Right hindlimb (tissue), 1 donor: ENCODE results near the gene SMARCC2.

Experiments used
- DNase-seq: peaks from one replicate; pipeline ENCODE4 v3.0.0-alpha.2; 2018

SMARCC2 gene

DNA sequence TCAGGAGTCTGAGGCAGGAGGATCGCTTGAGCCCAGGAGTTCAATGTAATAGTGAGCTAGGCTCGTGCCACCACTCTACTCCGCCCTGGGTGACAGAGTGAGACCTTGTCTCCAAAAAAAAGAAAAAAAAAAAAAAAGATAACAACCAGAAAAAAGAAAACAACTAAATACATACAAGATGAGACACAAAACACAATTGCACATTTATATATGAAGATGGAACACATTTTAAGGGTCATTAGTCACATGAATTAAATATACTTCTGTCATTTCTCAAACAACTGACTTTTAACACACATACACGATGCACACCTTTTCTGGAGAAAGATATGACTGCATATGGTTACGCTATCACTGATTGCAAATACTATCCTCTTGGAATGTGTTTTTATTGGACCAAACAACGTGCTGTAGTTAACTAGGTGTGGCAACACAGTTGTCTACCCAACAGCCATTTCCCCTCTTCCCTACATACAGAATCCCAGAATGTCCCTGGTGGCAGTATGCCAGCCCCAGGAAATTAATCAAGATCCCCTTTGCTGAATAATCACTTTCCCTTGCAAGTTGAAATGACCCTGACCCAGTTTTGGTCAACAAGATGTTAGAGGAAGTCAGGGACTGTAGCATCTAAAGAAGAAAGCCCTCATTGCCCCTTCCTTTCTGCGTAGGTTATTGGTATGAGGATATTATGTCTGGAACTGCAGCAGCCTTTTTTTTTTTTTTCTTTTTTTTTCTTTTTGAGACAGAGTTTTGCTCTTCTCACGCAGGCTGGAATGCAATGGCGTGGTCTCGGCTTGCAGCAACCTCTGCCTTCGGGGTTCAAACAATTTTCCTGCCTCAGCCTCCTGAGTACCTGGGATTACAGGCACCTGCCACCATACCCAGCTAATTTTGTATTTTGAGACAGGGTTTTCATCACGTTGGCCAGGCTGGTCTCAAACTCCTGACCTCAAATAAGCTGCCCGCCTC, 42.5 kb downstream of the SMARCC2 start:
- DNase-seq = no peak

DNA sequence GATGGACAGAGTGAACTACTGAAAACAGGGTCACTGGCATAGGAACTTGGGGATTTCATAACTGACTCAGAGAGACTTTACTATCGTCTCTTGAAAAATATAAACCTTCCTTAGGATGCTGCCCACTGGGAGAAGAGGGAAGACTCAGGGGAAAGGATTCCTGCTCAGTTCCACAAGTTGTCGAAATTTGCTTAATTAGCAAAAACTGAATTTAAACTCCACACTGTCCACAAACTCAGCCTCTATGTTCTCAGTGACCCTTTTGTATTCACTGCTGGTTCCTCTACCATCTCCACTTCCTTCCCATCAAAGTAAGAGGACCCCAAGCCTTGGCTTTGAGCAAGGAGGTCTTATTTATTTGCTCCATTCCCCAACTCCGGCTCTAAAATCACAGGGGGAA, 44.1 kb downstream of the SMARCC2 start:
- no peak for DNase-seq

DNA sequence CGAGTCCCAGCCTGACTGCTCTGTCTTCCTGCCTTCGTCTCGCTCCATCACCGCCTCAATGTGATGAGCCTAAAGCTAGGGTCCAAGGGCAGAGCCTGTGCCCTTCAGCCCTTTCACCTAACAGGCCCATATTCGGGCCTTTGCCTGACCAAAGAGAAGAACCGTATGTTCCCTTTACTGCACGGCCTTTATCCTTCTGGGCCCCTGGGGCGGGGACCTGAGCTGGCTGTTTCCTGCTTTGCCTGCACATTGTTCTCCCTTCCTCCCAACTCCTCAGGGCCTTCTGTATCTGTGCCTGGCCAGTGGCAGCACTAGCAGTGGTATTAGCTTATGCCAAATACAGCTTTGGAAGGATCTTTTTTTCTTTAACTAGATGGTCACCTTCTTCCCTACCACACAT, 45.4 kb downstream of the SMARCC2 start:
- DNase-seq = no peak

DNA sequence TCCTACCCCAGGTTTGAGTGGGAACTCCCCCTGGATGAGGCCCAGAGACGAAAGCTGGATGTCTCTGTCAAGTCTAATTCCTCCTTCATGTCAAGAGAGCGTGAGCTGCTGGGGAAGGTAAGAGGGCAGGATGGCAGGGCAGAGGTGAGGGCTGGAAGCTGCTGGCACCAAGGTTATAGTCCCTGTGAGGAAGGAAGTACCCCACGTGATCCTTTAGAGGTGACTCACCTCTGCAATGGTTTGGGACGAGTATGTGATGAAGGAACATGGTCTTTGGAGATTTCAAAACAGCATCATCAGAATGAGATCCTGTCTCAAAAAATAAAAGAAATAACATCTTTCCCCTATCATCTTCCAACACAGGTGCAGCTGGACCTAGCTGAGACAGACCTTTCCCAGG, 46.1 kb downstream of the SMARCC2 start:
- DNase-seq = no peak

DNA sequence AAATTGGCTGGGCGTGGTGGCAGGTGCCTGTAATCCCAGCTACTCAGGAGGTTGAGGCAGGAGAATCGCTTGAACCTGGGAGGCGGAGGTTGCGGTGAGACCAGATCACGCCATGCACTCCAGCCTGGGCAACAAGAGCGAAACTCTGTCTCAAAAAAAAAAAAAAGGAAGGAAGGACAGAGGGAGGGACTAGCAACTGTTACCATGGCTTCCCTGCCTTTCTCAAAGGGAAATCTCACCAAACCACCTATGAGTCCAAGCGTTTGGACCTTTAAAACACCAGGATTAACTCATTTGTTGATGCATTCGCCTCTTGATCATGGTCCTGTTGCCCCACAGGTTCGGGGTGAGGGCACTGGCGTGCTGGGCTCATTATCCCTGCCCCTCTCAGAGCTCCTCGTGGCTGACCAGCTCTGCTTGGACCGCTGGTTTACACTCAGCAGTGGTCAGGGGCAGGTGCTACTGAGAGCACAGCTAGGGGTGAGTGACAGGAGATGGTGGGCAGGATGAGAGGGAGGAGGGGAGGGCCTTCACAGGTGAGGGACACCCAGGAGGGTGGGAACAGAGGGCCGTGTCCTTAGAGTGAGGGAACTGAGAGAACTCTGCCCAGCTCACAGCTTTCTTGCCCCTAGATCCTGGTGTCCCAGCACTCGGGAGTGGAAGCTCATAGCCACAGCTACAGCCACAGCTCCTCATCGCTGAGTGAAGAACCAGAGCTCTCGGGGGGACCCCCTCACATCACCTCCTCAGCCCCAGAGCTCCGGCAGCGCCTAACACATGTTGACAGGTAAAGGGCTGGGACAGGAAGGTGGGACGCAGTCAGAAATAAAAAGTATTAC, 47.1 kb downstream of the SMARCC2 start:
- DNase-seq = no peak

DNA sequence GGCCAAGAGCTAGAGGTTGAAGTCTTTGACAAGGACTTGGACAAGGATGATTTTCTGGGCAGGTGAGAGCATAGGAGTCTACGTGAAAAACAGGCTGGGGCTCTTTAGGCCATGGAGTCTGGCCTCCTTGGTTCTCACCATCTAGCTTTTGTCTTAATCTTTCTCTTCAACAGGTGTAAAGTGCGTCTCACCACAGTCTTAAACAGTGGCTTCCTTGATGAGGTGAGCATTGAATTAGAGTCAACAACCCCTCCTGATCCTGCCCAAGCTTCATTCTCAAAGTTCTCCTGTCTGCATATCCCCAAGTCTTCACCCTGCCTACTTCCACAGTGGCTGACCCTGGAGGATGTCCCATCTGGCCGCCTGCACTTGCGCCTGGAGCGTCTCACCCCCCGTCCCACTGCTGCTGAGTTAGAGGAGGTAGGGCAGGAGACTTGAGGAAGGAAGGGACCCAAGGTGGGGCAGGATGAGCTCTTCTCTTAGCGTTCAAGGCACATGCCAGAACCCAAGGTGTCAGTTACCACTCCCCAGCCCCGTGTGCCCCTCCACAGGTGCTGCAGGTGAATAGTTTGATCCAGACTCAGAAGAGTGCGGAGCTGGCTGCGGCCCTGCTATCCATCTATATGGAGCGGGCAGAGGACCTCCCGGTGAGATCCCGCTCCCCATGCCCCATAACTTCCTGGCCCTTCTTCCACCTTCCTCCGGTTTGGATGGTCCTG, 51.3 kb downstream of the SMARCC2 start:
- DNase-seq = no peak

DNA sequence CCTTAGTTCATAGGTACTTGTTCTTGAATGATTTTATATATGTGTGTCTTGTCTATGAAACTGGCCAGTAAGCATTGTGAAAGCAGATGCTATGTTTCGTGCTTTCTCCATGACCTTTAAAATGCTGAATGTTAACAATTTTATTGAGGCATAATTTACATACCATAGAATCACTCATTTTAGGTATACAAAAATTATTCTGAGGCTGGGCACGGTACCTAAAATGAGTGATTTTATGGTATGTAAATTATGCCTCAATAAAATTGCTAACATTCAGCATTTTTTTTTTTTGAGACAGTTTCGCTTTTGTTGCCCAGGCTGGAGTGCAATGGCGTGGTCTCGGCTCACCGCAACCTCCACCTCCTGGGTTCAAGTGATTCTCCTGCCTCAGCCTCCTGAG, 54.4 kb downstream of the SMARCC2 start:
- DNase-seq = no peak

DNA sequence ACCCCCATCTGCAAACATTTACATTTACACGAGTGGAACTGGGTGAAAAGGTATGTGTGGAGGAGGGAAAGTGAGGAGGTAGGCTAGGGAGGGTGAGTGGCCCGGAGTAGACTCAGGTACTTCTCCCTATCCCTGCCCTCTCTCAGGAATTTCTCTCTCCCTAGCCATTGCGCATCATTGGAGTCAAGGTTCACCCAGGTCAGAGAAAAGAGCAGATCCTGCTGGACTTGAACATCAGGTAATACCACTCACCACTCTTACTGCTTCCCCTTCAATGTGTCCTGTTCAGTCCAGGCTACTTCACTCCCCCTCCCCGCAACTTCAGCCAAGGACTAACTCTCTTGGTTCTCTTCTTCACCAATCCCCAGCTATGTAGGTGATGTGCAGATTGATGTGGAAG, 58.4 kb downstream of the SMARCC2 start:
- DNase-seq = no peak

DNA sequence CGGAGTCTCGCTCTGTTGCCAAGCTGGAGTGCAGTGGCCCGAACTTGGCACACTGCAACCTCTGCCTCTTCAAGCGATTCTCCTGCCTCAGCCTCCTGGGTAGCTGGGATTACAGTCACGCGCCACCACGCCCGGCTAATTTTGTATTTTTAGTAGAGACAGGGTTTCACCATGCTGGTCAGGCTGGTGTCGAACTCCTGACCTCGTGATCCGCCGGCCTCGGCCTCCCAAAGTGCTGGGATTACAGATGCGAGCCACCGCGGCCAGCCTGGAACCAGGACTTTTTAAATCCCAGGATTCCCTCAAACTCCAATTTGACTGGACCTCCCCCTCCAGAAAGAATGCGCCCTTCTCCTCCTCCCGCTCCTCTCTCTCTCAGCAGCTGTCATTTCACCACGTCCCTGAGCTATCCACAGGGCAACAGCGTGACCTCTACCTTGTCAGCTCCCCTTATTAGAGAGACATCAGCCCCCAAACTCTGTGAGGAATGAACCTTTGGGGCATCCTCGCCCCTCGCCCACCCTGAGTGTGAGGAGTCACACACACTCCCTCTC, 59.3 kb downstream of the SMARCC2 start:
- DNase-seq = no peak

DNA sequence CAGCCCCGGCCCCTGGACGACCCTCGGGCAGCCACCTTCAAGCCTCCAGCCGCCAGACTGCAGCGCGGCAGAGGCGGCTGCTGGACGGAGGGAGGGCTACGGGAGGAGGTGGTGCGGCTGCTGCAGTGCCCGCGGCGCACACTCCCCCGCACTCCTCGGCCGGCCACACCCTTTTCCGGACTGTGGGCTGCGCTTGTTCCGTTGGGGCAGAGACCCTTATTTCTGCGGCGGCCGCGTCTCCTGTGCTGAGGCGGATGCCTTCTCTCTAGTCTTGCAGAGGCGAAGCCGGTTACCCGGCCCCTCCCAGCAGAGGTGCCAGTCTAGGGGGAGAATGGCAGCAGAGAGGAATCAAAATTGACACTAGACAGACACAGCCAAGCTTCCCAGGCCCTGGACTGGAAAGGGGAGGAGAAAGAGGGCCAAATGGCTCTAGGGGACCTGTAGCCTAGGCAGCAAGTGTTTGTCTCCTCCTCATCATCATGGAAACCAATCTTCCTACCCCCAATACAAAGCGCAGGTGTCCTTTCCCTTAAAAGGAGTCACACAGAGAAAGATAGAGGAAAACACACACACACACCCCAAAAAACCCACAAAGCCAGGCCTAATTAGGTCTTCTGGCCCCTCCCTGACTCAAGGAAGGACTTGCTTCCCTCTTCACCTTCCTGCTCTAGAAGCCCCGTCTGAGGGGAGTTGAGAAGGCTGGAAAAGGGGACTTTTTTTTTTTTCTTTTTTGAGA, 59.9 kb downstream of the SMARCC2 start:
- DNase-seq = peak; percentile 73

DNA sequence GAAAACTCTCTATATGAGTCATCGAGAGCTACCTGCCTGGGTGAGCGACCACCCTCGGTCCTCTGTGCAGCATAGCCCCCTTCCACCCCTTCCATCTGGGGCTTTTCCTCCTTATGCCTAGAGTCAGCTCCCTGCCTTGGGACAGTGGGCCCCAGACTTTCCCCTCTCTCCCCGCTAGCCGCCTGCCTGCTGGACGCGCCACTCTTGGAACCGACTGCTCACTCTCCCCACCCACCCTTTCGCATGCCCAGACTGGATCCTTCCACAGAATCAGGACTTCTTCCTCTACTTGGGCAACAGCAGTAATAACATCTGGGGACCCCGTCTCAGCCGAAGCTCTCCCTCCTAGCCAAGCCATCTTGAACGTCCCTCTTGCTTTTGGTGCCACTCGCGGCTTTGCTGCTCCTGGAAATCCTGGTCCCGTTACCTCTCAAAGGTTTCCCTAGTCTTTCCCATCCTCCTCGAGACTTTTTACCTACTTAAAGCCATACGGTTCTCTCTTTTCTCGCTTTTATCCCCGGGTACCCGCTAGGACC, 60.5 kb downstream of the SMARCC2 start:
- DNase-seq = peak; percentile 56

DNA sequence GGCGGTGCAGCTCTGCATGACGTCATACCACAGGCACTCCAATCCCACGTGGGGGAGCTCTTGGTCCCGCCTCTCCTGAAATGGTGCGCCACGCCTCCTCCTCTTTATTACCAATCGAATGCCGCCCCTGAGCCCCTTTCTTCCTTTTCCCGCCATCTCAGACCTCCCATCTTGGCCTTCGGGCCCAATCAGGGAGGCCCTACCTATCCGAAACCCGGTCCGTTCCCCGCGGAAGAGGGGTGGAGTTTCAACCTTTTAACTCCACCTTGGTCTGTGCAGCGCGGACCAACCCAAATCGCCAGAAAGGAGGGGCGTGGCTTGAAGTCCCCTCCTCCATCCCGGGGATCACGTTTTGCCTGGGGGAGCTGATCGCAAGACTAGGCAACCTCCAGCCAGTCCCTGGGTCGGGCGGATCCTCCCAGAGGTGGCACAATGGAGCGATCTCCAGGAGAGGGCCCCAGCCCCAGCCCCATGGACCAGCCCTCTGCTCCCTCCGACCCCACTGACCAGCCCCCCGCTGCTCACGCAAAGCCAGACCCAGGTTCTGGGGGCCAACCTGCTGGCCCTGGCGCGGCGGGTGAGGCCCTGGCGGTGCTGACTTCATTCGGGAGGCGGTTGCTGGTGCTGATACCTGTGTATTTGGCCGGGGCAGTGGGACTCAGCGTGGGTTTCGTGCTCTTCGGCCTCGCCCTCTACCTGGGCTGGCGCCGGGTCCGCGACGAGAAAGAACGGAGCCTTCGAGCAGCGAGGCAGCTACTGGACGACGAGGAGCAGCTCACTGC, 61.2 kb downstream of the SMARCC2 start, which contains the start of gene ESYT1:
ESYT1 (plus strand) TSS at position 380 of the 782 bp plus-strand sequence; CDS start at position 433, 53 bp downstream.
- DNase-seq = peak; percentile 99

DNA sequence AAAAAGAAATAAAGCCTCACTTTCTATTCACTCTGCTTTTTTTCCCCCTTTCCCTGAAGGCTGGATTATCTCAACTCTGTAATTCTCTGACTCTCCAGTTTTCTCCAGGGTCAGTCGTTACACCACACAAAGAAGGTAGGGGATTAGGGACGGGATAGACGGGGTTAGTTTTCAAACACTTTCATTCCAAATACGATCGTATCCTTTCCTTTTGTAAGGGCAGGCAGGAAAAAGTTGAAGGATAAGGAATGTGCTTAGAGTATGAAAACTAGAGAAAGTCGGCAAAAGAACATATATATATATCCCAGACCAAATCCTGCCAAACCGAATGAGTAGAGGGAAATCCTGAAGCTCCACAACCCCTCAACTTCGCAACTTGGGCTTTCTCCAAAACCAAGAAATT, 61.8 kb downstream of the SMARCC2 start:
- DNase-seq = no peak

DNA sequence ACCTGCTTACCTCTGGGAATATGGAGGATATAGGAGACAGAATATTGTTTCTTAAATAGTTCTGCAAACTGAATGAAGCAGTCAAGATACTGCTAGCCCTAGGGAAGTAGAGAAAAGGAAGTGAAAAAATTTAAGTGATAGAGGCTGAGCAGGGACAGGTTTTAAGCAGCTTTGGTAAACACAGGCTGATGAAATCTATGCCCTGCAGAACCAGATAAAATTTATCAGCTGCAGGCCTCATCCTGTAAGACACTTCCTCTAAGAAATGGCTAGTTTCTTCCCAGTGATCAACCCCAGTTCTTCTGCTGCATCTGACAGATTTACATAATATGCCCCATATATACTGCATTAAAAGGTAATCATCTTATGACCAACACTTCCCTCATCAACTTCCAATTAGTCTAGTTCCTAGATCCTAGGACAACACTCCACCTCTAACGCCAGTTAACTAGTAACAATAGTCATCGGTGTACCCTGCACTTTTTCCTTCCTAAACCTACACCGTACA, 62.5 kb downstream of the SMARCC2 start:
- no peak for DNase-seq

DNA sequence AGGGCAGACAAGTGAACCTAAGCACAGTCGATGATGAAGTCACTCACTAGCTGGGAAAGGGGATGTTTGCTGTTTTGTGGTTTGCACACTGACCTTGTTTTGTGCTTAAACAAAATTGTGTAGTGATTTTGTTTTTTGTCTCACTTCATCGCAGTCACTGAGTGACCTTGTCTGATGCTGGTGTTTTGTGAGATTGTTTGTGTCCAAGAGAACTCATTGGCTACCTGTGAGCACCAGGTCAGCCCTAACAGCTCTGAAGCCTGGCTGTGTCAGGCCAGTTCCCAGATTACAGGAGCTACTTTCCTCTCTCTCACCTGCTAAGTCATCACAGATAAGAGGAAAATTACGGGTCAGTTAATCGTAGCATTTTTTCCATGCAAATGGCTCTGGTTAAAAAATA, 65.2 kb downstream of the SMARCC2 start:
- no peak for DNase-seq

DNA sequence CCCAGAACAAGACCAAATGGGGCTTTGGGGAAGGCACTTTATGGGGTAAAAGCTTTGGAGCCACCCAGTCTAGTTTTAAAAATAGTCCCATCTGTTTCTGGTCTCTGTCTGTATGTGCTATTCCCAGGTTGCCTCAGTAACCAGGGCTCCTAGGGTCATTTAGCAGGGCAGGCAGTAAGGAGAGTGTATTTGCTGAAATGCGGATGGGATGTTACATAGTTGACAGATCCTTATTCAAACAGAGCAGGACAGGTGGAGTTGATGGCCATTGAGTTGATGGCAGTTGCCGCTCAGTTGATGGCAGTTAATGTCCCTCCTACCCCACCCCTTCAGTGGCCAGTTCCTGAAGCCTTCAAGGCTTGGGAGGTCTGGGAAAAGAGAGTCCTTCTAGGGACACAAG, 66.6 kb downstream of the SMARCC2 start:
- DNase-seq = no peak

DNA sequence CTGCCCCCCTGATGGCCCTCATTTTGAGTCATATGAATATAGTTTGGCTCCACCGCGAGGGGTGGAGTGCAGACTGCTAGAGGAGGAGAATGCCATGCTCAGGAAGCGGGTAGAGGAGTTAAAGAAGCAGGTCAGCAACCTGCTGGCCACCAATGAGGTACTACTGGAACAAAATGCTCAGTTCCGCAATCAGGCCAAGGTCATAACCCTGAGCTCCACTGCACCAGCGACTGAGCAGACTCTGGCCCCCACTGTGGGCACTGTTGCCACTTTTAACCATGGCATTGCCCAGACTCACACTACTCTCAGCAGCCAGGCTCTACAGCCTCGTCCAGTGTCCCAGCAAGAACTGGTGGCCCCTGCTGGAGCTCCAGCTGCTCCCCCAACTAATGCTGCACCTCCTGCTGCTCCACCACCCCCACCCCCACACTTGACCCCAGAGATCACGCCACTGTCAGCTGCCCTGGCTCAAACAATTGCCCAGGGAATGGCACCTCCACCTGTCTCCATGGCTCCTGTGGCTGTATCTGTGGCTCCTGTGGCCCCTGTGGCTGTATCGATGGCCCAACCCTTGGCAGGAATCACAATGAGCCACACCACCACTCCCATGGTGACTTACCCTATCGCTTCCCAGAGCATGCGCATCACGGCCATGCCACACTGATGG, 67.9 kb downstream of the SMARCC2 start:
- no peak for DNase-seq

DNA sequence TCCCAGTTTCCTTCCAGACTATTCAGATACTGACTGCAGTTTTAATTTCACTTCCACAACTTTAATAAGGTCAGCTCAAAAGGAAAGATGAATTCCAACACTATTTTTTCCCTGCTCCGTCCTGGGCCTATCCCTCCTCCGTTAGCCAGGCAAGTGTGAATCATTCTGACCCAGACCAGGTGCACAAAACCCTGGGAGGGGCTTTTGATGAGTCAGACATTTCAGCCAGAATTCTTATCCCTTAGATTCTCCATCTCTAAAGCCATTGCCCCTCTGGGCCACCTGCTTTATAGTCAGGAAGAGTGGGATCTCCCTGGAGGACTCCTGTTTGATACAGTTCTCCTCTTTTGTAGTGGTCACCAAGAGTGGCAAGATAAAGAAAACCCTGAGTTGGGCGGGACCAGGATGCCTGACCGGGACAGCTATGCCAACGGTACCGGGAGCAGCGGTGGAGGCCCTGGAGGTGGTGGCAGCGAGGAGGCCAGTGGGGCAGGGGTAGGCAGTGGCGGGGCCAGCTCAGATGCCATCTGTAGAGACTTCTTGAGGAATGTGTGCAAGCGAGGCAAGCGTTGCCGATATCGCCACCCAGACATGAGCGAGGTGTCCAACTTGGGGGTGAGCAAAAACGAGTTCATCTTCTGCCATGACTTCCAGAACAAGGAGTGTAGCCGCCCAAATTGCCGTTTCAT, 69.0 kb downstream of the SMARCC2 start:
- no peak for DNase-seq

DNA sequence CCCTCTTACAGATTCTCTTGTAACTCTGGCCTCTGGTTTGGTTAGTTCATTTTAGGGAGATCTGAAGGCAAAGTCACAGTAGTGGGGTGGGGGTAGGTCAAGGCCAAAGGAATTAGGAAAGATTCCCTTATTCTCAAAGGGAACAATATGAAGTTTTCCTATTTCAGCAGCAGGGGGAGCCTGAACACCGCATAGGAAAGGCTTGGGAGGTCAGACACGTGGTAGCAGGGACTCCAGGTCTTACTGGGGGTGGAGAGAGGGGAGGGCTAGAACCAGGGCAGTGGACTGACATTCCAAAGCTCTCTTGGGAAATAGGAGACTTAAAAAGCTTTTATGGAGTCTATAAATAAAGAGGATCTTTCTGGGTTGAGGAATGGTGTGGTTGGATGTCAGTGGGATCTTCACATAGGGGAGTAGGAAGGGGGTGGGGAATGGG, 69.9 kb downstream of the SMARCC2 start:
- DNase-seq = peak; percentile 84
